SIG-M5 treated with dmso at 0.1 percent for 504 hours (cell line): ENCODE results near the gene SERPINB10.

Experiments used
- DNase-seq: peaks from one replicate; lab custom pipeline; 2025; ENCODE audit not compliant: unreplicated experiment; lab: John Stamatoyannopoulos, UW

The SERPINB10 gene

DNA sequence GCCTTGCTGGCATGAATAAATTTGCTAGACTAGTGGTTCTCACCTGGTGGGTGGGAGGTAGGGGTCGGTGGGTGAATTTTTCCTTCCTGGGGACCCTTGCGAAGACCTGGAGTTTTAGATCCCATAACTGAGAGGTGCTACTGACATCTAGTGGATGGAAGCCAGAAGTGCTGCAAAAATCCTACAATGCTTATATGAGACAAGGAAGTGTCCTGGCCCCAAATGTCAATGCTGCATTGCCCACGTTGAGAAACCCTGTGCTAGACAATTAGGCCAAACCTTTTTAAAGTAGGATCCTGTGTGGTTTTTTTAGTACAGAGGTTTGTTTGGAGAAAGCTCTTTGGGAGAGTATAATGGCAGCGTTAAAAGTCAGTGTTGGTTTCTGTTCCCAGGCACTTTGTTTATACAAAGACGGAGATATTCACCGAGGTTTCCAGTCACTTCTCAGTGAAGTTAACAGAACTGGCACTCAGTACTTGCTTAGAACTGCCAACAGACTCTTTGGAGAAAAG, 71.7 kb downstream of the SERPINB10 start:
- DNase-seq: peak; percentile 77

DNA sequence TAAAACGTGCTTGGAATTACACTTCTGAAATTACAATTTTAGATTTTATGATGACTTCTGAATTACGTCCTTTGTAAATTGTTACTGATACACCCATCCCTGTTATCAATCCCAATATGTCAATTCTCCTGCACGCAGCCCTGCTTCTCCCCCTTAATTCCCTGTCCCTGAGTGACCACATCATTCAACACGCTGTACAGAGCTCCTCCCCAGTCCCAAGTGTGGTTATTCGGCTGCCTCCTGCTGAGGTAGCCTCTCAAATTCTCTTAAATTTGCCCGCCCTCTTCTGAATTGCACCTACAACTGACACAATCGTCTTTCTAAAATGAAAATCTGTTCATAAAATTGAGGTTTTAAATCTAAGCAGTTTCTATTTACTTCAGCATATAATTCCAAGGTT, 72.3 kb downstream of the SERPINB10 start:
- no peak for DNase-seq

DNA sequence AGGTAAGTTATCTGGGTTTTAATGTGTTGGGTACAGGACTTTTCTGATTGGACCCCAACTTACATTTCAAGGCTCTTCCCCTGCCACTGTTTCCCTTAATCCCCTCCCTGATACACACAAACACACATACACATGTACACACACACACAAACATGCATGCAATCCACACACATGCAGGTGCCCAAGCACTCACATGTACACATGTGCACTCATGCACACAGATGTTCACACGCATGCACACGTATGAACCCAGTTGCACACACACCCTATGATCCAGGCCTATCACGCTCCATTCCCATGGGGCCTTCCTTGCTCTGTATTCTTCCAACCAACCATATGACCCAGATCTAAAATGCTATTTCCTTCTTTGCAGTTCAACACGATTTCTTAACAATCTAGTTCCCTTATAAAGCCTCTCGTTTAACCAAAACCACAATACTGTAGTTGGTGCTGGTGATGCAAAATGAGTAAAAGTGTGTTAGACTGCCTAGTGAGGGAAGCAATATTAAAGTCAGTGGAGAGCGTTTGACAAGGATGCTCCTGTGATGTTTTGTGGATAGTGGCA, 73.2 kb downstream of the SERPINB10 start:
- peak; percentile 90 for DNase-seq

DNA sequence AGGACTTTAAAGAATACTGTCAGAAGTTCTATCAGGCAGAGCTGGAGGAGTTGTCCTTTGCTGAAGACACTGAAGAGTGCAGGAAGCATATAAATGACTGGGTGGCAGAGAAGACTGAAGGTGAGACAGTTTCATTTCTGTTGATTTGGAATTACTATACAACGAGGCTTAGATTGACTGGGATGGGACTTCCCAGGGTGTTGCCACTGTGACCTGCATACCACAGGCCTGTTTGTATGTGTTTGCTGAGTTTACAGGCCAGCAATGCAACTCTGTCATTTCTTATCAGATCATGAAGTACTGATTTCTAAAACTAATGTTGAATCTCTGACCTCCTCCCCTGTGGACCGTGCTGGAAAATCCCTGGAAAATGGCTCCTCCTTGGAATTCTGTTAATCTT, 74.0 kb downstream of the SERPINB10 start:
- no peak for DNase-seq

DNA sequence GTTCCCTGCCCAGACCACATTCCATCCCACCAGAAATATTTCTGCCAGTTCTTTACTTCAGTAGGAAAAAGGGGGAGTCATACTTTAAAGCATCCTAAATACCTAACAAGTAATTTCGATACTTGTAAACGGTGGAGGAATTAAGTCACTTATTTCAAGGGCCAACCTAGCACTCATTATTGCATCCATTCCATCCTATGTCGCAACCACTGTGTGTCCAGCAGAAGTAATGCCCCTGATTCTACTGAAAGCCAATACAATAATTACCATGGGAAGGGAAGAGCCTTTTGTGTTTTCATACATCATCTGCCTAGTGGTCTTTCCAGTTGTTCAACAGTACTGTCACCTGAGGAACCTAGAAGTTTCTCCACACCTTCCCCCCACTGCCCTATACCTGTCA, 74.6 kb downstream of the SERPINB10 start:
- no peak for DNase-seq
